H1 (cell line): ENCODE measurements around the gene GALNT11. TPM values are rescaled to one million over a fixed set of nuclear protein-coding genes. Genes with fewer than 3 reads are reported as not detected.

Experiments
- CTCF ChIA-PET: fragments of 300-600 bp; sonication (Branson Sonifier 250); formaldehyde crosslinking; loops from one replicate; lab custom pipeline; 2021; ENCODE audit not compliant: partially characterized antibody; lab: Charles Lee
- POLR2A ChIA-PET: fragments of 300-600 bp; sonication (Branson Sonifier 250); formaldehyde crosslinking; loops from one replicate; lab custom pipeline; 2021; ENCODE audit warnings: inconsistent platforms; ENCODE audit not compliant: partially characterized antibody; lab: Charles Lee
- DNase-seq, 2 experiments: peaks; one replicate each; pipeline versions ENCODE4 v3.0.0 to v3.0.0-alpha.2; 2010 to 2022; ENCODE audit warnings: low spot score in 2 of 2, low read depth in 1 of 2, mixed read lengths in 1 of 2
- FAIRE-seq: peaks from 2 replicates; lab custom pipeline; 2011; peaks lifted over from hg19 to GRCh38; lab: Jason Lieb, UNC
- H2AFZ ChIP-seq: 2 replicates; pipeline ENCODE4 v1.8.1; 2012; ENCODE audit warnings: low read length, inconsistent platforms
- H2AK5ac ChIP-seq: 2 replicates; pipeline ENCODE4 v1.6.1; 2013; ENCODE audit warnings: low read depth, low read length
- H2BK120ac ChIP-seq: replicated peaks from 2 replicates; pipeline ENCODE3; 2013; ENCODE audit warnings: low read depth, low read length, inconsistent platforms
- H2BK12ac ChIP-seq: 2 replicates; pipeline ENCODE4 v1.6.1; 2013; ENCODE audit warnings: low read depth, low read length
- H2BK15ac ChIP-seq: 2 replicates; pipeline ENCODE4 v1.6.1; 2013; ENCODE audit warnings: low read length
- H2BK20ac ChIP-seq: 2 replicates; pipeline ENCODE4 v1.6.1; 2013; ENCODE audit warnings: low read length
- H2BK5ac ChIP-seq: 2 replicates; pipeline ENCODE4 v1.6.1; 2013; ENCODE audit warnings: low read depth, low read length
- H3K14ac ChIP-seq: 2 replicates; pipeline ENCODE4 v1.6.1; 2013; ENCODE audit warnings: inconsistent platforms; ENCODE audit not compliant: insufficient read length
- H3K18ac ChIP-seq: 2 replicates; pipeline ENCODE4 v1.6.1; 2013; ENCODE audit warnings: low read length; ENCODE audit errors: extremely low read depth
- H3K23ac ChIP-seq: 2 replicates; pipeline ENCODE4 v1.6.1; 2013; ENCODE audit warnings: inconsistent platforms; ENCODE audit not compliant: insufficient read length
- H3K23me2 ChIP-seq: 2 replicates; pipeline ENCODE4 v1.6.1; 2013; ENCODE audit warnings: low read depth, low read length
- H3K27ac ChIP-seq: 2 replicates; pipeline ENCODE4 v1.6.1; 2011; ENCODE audit warnings: low read depth, low read length, inconsistent platforms
- H3K27me3 ChIP-seq, 4 experiments: replicated peaks in 1 of 4; 1 replicate in 1 of 4; 2 replicates in 3 of 4; pipeline versions ENCODE4 v1.6.1 to v1.8.1; 2011 to 2013; ENCODE audit warnings: low read length in 3 of 4, mild to moderate bottlenecking in 3 of 4, inconsistent platforms in 2 of 4, mixed read lengths in 2 of 4, moderate library complexity in 1 of 4; ENCODE audit not compliant: control insufficient read depth in 3 of 4, insufficient read depth in 3 of 4; ENCODE audit errors: extremely low read depth in 1 of 4
- H3K36me3 ChIP-seq, 4 experiments: 2 replicates each; pipeline versions ENCODE4 v1.6.1 to v1.8.1; 2011 to 2013; ENCODE audit warnings: mild to moderate bottlenecking in 4 of 4, low read length in 3 of 4, moderate library complexity in 2 of 4, control low read depth in 1 of 4, inconsistent platforms in 1 of 4; ENCODE audit not compliant: insufficient read depth in 4 of 4, control insufficient read depth in 2 of 4
- H3K4ac ChIP-seq: replicated peaks from 2 replicates; pipeline ENCODE3; 2013; ENCODE audit warnings: low read length, low read depth, mixed read lengths, inconsistent platforms; ENCODE audit not compliant: insufficient read length
- H3K4me1 ChIP-seq, 4 experiments: replicated peaks in 1 of 4; 1 replicate in 1 of 4; 2 replicates in 3 of 4; pipeline versions ENCODE4 v1.6.1 to v1.8.1; 2011 to 2013; ENCODE audit warnings: low read length in 3 of 4, inconsistent platforms in 2 of 4, mixed read lengths in 1 of 4; ENCODE audit not compliant: insufficient read depth in 4 of 4, control insufficient read depth in 3 of 4
- H3K4me2 ChIP-seq, 2 experiments: 2 replicates each; pipeline versions ENCODE4 v1.6.1 to v1.8.1; 2011 to 2013; ENCODE audit warnings: low read depth in 2 of 2, low read length in 2 of 2, control low read depth in 1 of 2, inconsistent platforms in 1 of 2, mild to moderate bottlenecking in 1 of 2; ENCODE audit not compliant: insufficient read depth in 1 of 2
- H3K4me3 ChIP-seq, 4 experiments: fragments of 200-600, 300-600 bp in 1 of 4; sonication (generic), shearing (Covaris generic), sonication (Bioruptor Twin) in 1 of 4; 2 replicates each; pipeline versions ENCODE4 v1.5.1 to v1.8.1; 2011 to 2016; ENCODE audit warnings: low read length in 4 of 4, low read depth in 3 of 4, control low read depth in 2 of 4, inconsistent platforms in 2 of 4, mild to moderate bottlenecking in 2 of 4, mixed read lengths in 1 of 4, moderate library complexity in 1 of 4; ENCODE audit not compliant: insufficient read depth in 2 of 4; ENCODE audit errors: extremely low read depth in 1 of 4
- H3K56ac ChIP-seq: replicated peaks from 2 replicates; pipeline ENCODE3; 2013; ENCODE audit warnings: low read depth, mild to moderate bottlenecking, mixed read lengths, low read length, inconsistent platforms; ENCODE audit not compliant: insufficient read length
- H3K79me1 ChIP-seq: 2 replicates; pipeline ENCODE4 v1.6.1; 2013; ENCODE audit warnings: low read depth, low read length, control low read depth
- H3K79me2 ChIP-seq, 2 experiments: 2 replicates each; pipeline versions ENCODE4 v1.6.1 to v1.8.1; 2012 to 2013; ENCODE audit warnings: low read length in 2 of 2, mild to moderate bottlenecking in 2 of 2, inconsistent platforms in 1 of 2; ENCODE audit not compliant: insufficient read depth in 2 of 2, control insufficient read depth in 1 of 2
- H3K9ac ChIP-seq, 4 experiments: replicated peaks in 1 of 4; 1 replicate in 1 of 4; 2 replicates in 3 of 4; pipeline versions ENCODE4 v1.6.1 to v1.8.1; 2011 to 2013; ENCODE audit warnings: low read depth in 3 of 4, low read length in 3 of 4, control low read depth in 2 of 4, mild to moderate bottlenecking in 2 of 4, moderate library complexity in 2 of 4, inconsistent platforms in 1 of 4; ENCODE audit errors: extremely low read depth in 1 of 4
- H3K9me3 ChIP-seq, 2 experiments: 2 replicates each; pipeline versions ENCODE4 v1.6.1 to v1.8.1; 2012 to 2013; ENCODE audit warnings: mild to moderate bottlenecking in 2 of 2, moderate library complexity in 2 of 2, control low read depth in 1 of 2, inconsistent platforms in 1 of 2, low read depth in 1 of 2, low read length in 1 of 2, mixed read lengths in 1 of 2; ENCODE audit not compliant: insufficient read depth in 2 of 2
- H4K20me1 ChIP-seq, 2 experiments: replicated peaks in 1 of 2; 2 replicates each; pipeline versions ENCODE3 to v1.8.1; 2011 to 2013; ENCODE audit warnings: inconsistent platforms in 2 of 2, low read length in 2 of 2, mild to moderate bottlenecking in 1 of 2; ENCODE audit not compliant: insufficient read depth in 2 of 2, control insufficient read depth in 1 of 2
- H4K5ac ChIP-seq: 2 replicates; pipeline ENCODE4 v1.6.1; 2013; ENCODE audit warnings: low read length, low read depth, mixed read lengths, inconsistent platforms; ENCODE audit not compliant: insufficient read length
- H4K8ac ChIP-seq: 2 replicates; pipeline ENCODE4 v1.8.0; 2013; ENCODE audit warnings: mild to moderate bottlenecking, moderate library complexity, low read length, inconsistent platforms; ENCODE audit not compliant: insufficient read depth; ENCODE audit errors: extremely low read depth
- H4K91ac ChIP-seq: replicated peaks from 2 replicates; pipeline ENCODE3; 2013; ENCODE audit warnings: low read length, mixed read lengths, inconsistent platforms; ENCODE audit not compliant: insufficient read length
- ATF2 ChIP-seq: IDR thresholded peaks from 2 replicates; pipeline ENCODE4 v1.6.1; 2012; ENCODE audit warnings: low read length, inconsistent platforms
- BRCA1 ChIP-seq: IDR thresholded peaks from 2 replicates; pipeline ENCODE4 v1.6.1; 2012; ENCODE audit warnings: low read depth, low read length, improper control_type of control experiment
- CHD2 ChIP-seq: IDR thresholded peaks from 2 replicates; pipeline ENCODE4 v1.6.1; 2012; ENCODE audit warnings: low read length, improper control_type of control experiment
- CREB1 ChIP-seq: IDR thresholded peaks from 2 replicates; pipeline ENCODE4 v1.6.1; 2012; ENCODE audit warnings: inconsistent platforms
- EGR1 ChIP-seq: IDR thresholded peaks from 2 replicates; pipeline ENCODE4 v1.6.1; 2011; ENCODE audit warnings: low read depth, low read length, borderline replicate concordance
- GTF2F1 ChIP-seq: IDR thresholded peaks from 2 replicates; pipeline ENCODE4 v1.6.1; 2012; ENCODE audit warnings: low read depth, low read length, improper control_type of control experiment, borderline replicate concordance
- HDAC6 ChIP-seq: IDR thresholded peaks from one replicate; pipeline ENCODE4 v1.7.1; 2012; ENCODE audit warnings: low read depth, mild to moderate bottlenecking, inconsistent platforms, low read length, moderate library complexity
- NANOG ChIP-seq: IDR thresholded peaks from 2 replicates; pipeline ENCODE4 v1.6.1; 2011; ENCODE audit warnings: low read length, low read depth, mild to moderate bottlenecking, inconsistent platforms; ENCODE audit not compliant: insufficient read depth, poor library complexity, severe bottlenecking
- SIN3A ChIP-seq, 2 experiments: IDR thresholded peaks in 1 of 2; conservative IDR thresholded peaks in 1 of 2; 2 replicates each; pipeline ENCODE4 v1.6.1; 2011 to 2012; ENCODE audit warnings: low read length in 2 of 2, improper control_type of control experiment in 1 of 2, low read depth in 1 of 2, mild to moderate bottlenecking in 1 of 2
- USF2 ChIP-seq: IDR thresholded peaks from 2 replicates; pipeline ENCODE4 v1.6.1; 2011; ENCODE audit warnings: low read length, improper control_type of control experiment
- WGBS, 2 experiments: shearing (Covaris generic) in 1 of 2; methylation state at CpG; one replicate each; pipeline versions ENCODE4 v1.1.6 to v1.1.7; 2013 to 2015; ENCODE audit warnings: low lambda C conversion rate in 2 of 2, mixed read lengths in 2 of 2, inconsistent platforms in 1 of 2, low coverage in 1 of 2, missing lambda C conversion rate in 1 of 2; ENCODE audit not compliant: insufficient replicate concordance in 2 of 2, insufficient coverage in 1 of 2, insufficient read length in 1 of 2; ENCODE audit errors: extremely low coverage in 1 of 2, missing lambda C conversion rate in 1 of 2; 5-methylcytosine and 5-hydroxymethylcytosine counted together
- polyA plus RNA-seq, 7 experiments: library from polyadenylated mRNA; depleted of rRNA in 3 of 7; stranded (reverse) in 5 of 7; unstranded in 2 of 7; fragments of >200 nt in 5 of 7; fragments of 200-250 nt in 2 of 7; gene quantifications; 1 replicate in 5 of 7; 2 replicates in 1 of 7; 4 replicates in 1 of 7; pipeline versions ENCODE4 v1.2.1 to v1.2.3, GENCODE V29; 2011 to 2013; ENCODE audit warnings: missing spikeins in 2 of 7, mixed read lengths in 2 of 7
- total RNA-seq: library from RNA; stranded (reverse); fragmentation: NEBNext Ultra II Directional; extraction: Animal tissue kit (Norgen Biotek cat#: 25700); gene quantifications from 2 replicates; pipeline ENCODE4 v1.2.1, GENCODE V29; 2021

GALNT11 gene
- total and polyA plus RNA-seq, 2 of the 8 experiments (the other 6 are each of a cell fraction or from before 2014, with no cell fraction given), result 20.5 to 23.2 TPM

- Histone ChIP-seq H3K27ac (no peak overlapping the region), H3K56ac (no peak overlapping the region), H3K4me2 (no peak overlapping the region), H3K23ac (no peak overlapping the region), H3K9ac (no peak overlapping the region), H4K8ac (no peak overlapping the region), H3K79me1 (no peaks in the 10 kb centered on the region), H2BK5ac (no peak overlapping the region), H3K18ac (no peak overlapping the region), H2BK15ac (no peak overlapping the region), H3K4ac (no peak overlapping the region), H4K5ac (no peak overlapping the region), H2AK5ac (no peak overlapping the region), H3K4me3 (no peak overlapping the region), H3K4me1 (no peaks in the 10 kb centered on the region), H2BK20ac (no peak overlapping the region), H3K79me2 (no peaks in the 10 kb centered on the region), H3K23me2 (no peaks in the 10 kb centered on the region), H3K9me3 (no peaks in the 10 kb centered on the region), H3K14ac (no peak overlapping the region), H2BK120ac (no peak overlapping the region), H3K36me3 (no peaks in the 10 kb centered on the region; a peak in 1 of 8 replicates), H2AFZ (no peak overlapping the region), H2BK12ac (no peak overlapping the region), H4K20me1 (peaks cover 0 to 2% of the 10 kb centered on the region in 2 experiments), H4K91ac (no peak overlapping the region), H3K27me3 (no peaks in the 10 kb centered on the region)
- no peak for FAIRE-seq
- ChIA-PET CTCF (no interaction called here), POLR2A (no interaction called here)
- 86% methylated on average over 4 of the region's 4 CpGs; no CpG with 5 or more reads in 1 of the 2 experiments for WGBS, 2 experiments
- no peak for DNase-seq
- no peak for TF ChIP-seq CREB1
- no peak for TF ChIP-seq CHD2
- no peak for TF ChIP-seq SIN3A (conservative IDR thresholded peaks at IDR 0.05 in 1 of 2, IDR thresholded peaks at IDR 0.05 in 1 of 2; ENCODE audit: low read depth in 1 of 2, low read length in 2 of 2)
- no peak for TF ChIP-seq GTF2F1
- no peak for TF ChIP-seq BRCA1
- TF ChIP-seq ATF2, result no peak
- TF ChIP-seq NANOG, result no peak
- no peak for TF ChIP-seq HDAC6
- no peak for TF ChIP-seq EGR1
- no peak for TF ChIP-seq USF2
Measured at GRCh38 chr7:152097330-152097729, 71.9 kb downstream of the GALNT11 start.
